Measurements from ENCODE around the gene TMTC1. TPM values are rescaled to one million over a fixed set of nuclear protein-coding genes. Genes with fewer than 3 reads are reported as not detected.

Gene TMTC1
- total RNA-seq, 1 experiment from 2014 or later, result 136 TPM

- DNase-seq (ENCODE audit: low read depth), result peak; percentile 48
Measured at GRCh38 chr12:29711381-29711780, 72.4 kb downstream of the TMTC1 start.

- no peak for DNase-seq (ENCODE audit: low read depth)
Measured at GRCh38 chr12:29710104-29710503, 73.6 kb downstream of the TMTC1 start.

DNA sequence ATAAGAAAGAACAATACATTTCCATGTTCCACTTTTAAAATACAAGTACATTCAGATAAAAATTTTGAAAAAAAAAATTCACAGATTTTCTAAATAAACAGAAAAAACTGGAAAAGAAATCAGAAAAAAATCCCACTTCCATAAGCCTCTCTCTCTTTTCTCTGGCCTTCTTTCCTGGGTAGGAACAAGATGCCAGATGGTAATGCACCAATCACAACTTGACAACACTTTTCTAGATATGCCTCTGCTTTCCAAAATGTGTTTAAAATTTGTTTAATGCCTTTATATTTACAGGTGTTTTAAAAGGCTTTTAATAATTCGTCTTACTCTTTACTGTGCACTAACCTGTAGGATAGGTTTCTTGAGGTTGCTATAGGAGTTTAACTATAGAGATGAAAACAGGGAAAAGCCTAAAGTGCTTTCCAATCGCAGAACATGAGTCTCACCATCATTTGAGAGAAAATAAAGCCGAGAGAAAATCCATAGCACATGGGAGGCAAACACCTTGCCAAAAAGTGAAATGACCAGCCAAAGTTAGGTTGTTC is 74.2 kb downstream of the TMTC1 start:
- no peak for DNase-seq (ENCODE audit: low read depth)

GRCh38 chr12:29709054-29709453 is 74.7 kb downstream of the TMTC1 start:
- no peak for DNase-seq (ENCODE audit: low read depth)

DNA sequence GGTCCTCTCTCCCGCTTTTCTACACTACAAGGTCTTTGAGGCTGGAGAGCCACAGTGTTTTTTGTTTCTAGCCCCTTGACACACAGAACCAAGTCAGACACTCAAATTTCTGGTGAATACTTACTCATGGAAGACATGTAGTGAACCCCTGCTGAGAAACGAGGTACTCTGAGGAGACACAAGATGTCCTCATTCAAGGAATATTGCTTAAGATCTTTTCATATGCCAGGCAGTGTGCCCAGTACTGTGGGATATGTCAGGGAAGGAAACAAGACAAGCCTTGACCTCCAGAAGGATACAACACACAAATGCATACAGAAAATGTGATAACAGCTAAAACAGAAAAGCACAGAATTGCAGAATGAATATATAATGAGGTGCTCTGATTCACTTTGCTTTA is 75.9 kb downstream of the TMTC1 start:
- no peak for DNase-seq (ENCODE audit: low read depth)

- DNase-seq (ENCODE audit: low read depth), result no peak
Measured at GRCh38 chr12:29706311-29706710, 77.4 kb downstream of the TMTC1 start.

DNA sequence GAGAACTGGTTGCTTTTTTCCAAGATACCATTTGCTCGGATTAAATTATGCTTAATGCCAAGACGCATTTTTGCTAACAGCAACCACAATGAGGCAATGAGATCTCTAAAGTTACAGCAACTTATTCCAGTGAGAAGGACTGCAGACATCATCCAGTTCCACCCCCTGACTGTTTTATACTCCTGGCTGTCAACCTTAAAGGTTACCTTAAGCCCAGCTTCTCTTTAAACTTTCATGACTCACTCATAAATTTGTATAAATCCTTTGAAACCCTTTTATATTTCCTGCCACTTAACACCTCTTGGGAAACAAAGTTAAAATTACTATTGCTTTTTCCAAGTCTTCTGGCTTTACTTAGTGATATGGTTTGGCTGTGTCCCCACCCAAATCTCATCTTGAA is 80.2 kb downstream of the TMTC1 start:
- DNase-seq (ENCODE audit: low read depth), result no peak

- DNase-seq (ENCODE audit: low read depth), result no peak
Measured at GRCh38 chr12:29702972-29703371, 80.8 kb downstream of the TMTC1 start.

DNA sequence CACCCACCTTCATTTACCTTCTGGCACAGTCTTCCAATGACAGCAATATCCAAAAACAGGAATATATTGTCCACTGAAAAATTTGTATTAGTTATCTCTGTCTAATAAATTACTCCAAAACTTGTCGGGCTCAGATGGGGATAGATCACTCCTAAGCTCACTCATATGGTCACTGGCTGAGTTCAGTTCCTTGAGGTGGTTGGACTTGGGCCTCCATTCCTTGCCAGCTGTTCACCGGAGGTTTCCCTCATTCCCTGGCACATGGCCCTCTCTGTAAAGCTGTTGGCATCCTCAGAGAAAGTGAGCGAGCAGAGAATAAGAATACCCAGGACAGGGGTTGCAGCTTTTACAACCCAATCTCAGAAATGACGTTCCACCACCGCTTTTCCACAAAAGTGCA is 81.5 kb downstream of the TMTC1 start:
- no peak for DNase-seq (ENCODE audit: low read depth)

GRCh38 chr12:29700761-29701481 is 82.8 kb downstream of the TMTC1 start:
- DNase-seq (ENCODE audit: low read depth), result no peak

GRCh38 chr12:29698756-29699155 is 85.0 kb downstream of the TMTC1 start:
- DNase-seq (ENCODE audit: low read depth), result no peak

GRCh38 chr12:29695800-29696199 is 87.9 kb downstream of the TMTC1 start:
- DNase-seq (ENCODE audit: low read depth), result no peak

GRCh38 chr12:29695026-29695425 is 88.7 kb downstream of the TMTC1 start:
- DNase-seq (ENCODE audit: low read depth), result no peak

DNA sequence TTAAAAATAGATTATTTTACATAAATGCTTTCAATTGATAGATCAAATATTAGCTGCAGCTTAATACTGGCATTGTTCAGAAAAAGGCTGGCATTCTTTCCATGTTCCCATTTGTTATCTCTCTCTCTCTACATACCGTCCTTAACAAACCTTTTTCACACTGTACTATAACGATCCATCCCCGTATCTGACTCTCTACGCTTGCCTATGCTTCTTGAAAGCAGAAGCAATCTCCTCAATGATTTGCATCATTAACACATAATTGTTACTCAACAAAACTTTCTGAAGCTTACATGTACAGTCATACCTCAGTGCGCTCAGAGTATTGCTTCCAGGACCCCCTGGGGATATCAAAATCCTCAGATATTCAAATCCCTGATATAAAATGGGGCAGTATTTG is 89.7 kb downstream of the TMTC1 start:
- no peak for DNase-seq (ENCODE audit: low read depth)

DNA sequence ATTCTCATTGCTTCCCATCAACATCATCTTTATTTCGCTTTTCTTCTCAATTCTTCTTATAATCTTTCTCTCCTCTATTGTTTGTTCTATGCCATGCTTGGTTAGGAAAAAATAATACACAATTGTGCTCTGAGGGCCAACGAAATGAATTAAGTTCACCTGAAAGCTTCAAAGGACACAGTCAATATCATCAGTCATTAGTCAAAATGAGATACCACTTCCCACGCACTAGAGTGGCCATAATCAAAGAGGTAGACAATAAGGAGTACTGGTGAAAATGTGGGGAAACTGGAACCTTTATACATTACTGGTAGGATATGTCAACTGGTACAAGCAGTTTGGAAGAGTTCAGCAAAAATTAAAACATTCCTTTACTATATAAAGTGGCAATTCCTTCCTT is 91.5 kb downstream of the TMTC1 start:
- no peak for DNase-seq (ENCODE audit: low read depth)

GRCh38 chr12:29691161-29691854 is 92.4 kb downstream of the TMTC1 start:
- DNase-seq (ENCODE audit: low read depth), result no peak

DNA sequence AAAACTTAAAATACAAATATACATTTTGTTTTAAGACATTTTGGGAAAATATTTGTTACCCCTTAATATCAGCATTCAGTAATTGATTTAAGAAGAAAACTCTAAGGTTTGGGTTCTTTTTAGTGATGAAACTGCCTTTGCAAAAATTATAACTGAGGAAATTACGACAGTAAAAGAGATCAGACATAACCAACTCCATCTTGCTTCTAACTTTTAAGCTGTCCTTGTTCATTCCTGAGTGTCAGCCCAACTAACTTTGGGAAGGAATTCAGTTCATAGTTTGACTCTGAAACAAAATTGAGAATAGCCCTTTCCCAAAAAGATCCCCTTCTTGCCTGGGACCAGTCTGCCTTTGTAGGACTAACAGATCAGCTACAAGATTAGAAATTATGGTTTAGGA is 93.0 kb downstream of the TMTC1 start:
- DNase-seq (ENCODE audit: low read depth), result no peak

DNA sequence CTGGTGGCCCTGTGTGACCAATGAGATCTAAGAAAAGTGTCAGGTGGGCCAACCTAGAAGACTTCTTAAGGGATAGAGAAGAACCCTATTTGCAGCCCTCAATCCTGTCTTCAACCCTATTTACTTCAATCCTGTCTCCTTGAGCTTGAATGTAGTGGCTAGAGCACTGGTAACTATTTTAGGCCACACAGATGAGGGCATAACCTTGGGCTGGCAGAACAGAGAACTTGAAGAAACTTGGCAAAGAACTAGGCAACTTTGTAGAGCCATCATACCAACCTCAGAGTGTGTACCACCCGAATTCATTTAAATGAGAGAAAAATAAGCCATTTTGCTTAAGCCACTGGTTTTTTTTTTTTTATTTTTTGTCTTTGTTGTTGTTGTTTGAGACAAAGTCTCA is 94.8 kb downstream of the TMTC1 start:
- no peak for DNase-seq (ENCODE audit: low read depth)

DNA sequence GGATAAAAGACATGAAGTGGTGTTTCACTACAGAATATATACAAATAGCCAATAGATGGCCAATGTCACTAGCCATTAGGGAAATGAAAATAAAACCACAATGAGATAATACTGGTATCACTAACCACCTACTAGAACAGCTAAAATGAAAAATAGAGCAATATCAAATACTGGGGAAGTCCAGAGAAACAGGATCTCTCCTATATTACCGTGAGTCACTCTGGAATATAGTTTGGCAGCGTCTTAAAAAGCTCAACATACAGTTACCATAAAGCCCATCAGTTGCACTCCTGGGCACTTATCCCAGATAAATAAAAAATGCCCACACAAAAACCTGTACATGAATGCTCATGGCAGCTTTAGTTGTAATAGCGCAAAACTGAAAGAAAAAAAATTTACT is 101.7 kb downstream of the TMTC1 start:
- DNase-seq (ENCODE audit: low read depth), result no peak

- DNase-seq (ENCODE audit: low read depth), result no peak
Measured at GRCh38 chr12:29681370-29681769, 102.4 kb downstream of the TMTC1 start.

GRCh38 chr12:29676676-29677075 is 107.1 kb downstream of the TMTC1 start:
- peak; percentile 59 for DNase-seq (ENCODE audit: low read depth)

GRCh38 chr12:29674463-29674862 is 109.3 kb downstream of the TMTC1 start:
- no peak for DNase-seq (ENCODE audit: low read depth)

GRCh38 chr12:29673346-29673745 is 110.4 kb downstream of the TMTC1 start:
- DNase-seq (ENCODE audit: low read depth), result peak; percentile 20

All from LHCN-M2 (cell line).